ENCODE measurements around the gene OCA2.

Gene OCA2

DNA sequence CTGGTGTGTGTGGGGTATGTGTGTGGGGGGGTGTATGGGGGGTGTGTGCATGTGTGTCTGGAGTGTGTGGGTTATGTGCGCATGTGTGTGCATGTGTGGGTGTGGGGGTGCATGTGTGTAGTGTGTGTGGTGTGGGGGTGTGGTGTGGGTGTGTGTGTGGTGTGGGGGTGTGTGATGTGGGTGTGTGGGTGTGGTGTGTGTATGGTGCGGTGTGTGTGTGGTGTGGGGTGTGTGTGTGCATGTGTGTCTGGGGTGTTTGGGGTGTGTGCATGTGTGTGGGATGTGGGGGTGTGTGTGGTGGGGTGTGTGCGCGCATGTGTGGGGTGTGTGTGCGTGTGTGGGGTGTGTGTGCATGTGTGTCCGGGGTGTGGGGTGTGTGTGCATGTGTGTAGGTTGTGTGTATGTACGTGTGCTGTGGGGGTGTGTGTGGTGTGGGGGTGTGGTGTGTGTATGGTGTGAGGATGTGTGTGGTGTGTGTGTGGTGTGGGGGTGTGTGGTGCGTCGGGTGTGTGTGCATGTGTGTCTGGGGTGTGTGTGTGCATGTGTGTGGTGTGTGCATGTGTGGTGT lies 6.2 kb upstream of the OCA2 start:
- TF ChIP-seq RAD21 (IDR thresholded peaks at IDR 0.05; ENCODE audit: low read depth) (no peak), CREB1 (IDR thresholded peaks at IDR 0.05; ENCODE audit: low read depth) (no peak), NFIC (IDR thresholded peaks at IDR 0.05) (no peak), FOXM1 (IDR thresholded peaks at IDR 0.05; ENCODE audit: borderline replicate concordance, low read depth) (no peak), CEBPB (IDR thresholded peaks at IDR 0.05) (no peak), REST (IDR thresholded peaks at IDR 0.05; ENCODE audit: low read depth) (no peak), YY1 (IDR thresholded peaks at IDR 0.05; ENCODE audit: low read depth) (no peak), TAF1 (IDR thresholded peaks at IDR 0.05; ENCODE audit: low read depth) (no peak), ZBTB7A (IDR thresholded peaks at IDR 0.05; ENCODE audit: low read depth) (no peak), TCF12 (IDR thresholded peaks at IDR 0.05; ENCODE audit: low read depth) (no peak), EP300 (IDR thresholded peaks at IDR 0.05; ENCODE audit: borderline replicate concordance) (no peak), EGR1 (IDR thresholded peaks at IDR 0.05) (no peak), TEAD4 (IDR thresholded peaks at IDR 0.05) (no peak)
- TF ChIP-seq, protein P1, sequence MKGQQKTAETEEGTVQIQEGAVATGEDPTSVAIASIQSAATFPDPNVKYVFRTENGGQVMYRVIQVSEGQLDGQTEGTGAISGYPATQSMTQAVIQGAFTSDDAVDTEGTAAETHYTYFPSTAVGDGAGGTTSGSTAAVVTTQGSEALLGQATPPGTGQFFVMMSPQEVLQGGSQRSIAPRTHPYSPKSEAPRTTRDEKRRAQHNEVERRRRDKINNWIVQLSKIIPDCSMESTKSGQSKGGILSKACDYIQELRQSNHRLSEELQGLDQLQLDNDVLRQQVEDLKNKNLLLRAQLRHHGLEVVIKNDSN (IDR thresholded peaks at IDR 0.05), result no peak
- TF ChIP-seq, protein P2, sequence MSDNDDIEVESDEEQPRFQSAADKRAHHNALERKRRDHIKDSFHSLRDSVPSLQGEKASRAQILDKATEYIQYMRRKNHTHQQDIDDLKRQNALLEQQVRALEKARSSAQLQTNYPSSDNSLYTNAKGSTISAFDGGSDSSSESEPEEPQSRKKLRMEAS (IDR thresholded peaks at IDR 0.05), result no peak

GRCh38 chr15:28104326-28104725 lies 5.2 kb upstream of the OCA2 start:
- no peak for TF ChIP-seq CREB1 (IDR thresholded peaks at IDR 0.05; ENCODE audit: low read depth)

DNA sequence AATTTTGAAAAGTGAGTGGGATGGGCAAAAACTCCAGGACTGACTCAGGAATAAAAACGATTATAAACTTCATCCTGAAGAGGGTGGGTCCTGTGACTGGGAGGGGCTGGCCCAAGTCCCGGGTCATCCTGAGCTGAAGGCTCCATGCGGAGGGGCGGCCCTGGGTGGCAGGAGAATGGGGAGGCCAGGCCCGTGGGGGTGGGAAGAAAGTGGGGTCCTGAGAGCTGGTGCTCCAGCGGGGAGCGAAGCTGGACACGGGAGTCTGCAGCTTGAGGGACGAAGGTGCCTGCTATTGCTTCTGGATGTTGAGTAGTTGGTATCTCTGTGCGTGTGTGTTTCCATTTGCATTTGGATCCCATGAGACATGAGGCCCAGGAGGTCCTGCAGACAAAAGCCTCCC lies 4.7 kb upstream of the OCA2 start:
- TF ChIP-seq CEBPB (IDR thresholded peaks at IDR 0.05) (no peak), TCF12 (IDR thresholded peaks at IDR 0.05; ENCODE audit: low read depth) (no peak), NFIC (IDR thresholded peaks at IDR 0.05) (no peak), YY1 (IDR thresholded peaks at IDR 0.05; ENCODE audit: low read depth) (no peak), TEAD4 (IDR thresholded peaks at IDR 0.05) (no peak), ZBTB7A (IDR thresholded peaks at IDR 0.05; ENCODE audit: low read depth) (no peak), EP300 (IDR thresholded peaks at IDR 0.05; ENCODE audit: borderline replicate concordance) (no peak)
- TF ChIP-seq, protein P2 (IDR thresholded peaks at IDR 0.05), result no peak

- TF ChIP-seq ZBTB7A (IDR thresholded peaks at IDR 0.05; ENCODE audit: low read depth), result no peak
- TF ChIP-seq FOXM1 (IDR thresholded peaks at IDR 0.05; ENCODE audit: borderline replicate concordance, low read depth), result no peak
- no peak for TF ChIP-seq CEBPB (IDR thresholded peaks at IDR 0.05)
- TF ChIP-seq, protein P2 (IDR thresholded peaks at IDR 0.05), result no peak
- no peak for TF ChIP-seq CREB1 (IDR thresholded peaks at IDR 0.05; ENCODE audit: low read depth)
- TF ChIP-seq NFIC (IDR thresholded peaks at IDR 0.05), result no peak
These were observed 2.9 kb upstream of the OCA2 start for GRCh38 chr15:28101983-28102441.

DNA sequence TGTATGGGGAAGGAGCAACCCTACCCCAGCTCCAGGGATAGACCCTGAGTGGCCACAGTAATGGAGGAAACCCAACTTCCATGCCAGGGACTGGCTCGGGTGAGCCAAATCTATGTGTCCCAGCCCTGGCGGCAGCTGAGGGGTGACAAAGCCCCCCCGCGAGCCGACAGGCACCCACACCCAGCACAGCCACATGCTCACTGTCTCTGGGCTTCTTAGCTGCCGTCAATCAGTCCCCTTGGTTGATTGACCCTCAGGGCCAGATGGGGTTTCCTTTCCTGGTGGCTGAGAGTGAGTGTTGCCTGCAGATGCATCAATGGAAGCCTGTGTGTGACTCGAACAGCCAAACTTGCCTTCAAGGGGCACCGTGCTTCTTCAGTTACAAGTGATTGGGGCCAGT lies 2.1 kb upstream of the OCA2 start:
- TF ChIP-seq, protein P1 (IDR thresholded peaks at IDR 0.05), result no peak
- TF ChIP-seq TEAD4 (IDR thresholded peaks at IDR 0.05) (no peak), NFIC (IDR thresholded peaks at IDR 0.05) (no peak), ZBTB7A (IDR thresholded peaks at IDR 0.05; ENCODE audit: low read depth) (no peak)

DNA sequence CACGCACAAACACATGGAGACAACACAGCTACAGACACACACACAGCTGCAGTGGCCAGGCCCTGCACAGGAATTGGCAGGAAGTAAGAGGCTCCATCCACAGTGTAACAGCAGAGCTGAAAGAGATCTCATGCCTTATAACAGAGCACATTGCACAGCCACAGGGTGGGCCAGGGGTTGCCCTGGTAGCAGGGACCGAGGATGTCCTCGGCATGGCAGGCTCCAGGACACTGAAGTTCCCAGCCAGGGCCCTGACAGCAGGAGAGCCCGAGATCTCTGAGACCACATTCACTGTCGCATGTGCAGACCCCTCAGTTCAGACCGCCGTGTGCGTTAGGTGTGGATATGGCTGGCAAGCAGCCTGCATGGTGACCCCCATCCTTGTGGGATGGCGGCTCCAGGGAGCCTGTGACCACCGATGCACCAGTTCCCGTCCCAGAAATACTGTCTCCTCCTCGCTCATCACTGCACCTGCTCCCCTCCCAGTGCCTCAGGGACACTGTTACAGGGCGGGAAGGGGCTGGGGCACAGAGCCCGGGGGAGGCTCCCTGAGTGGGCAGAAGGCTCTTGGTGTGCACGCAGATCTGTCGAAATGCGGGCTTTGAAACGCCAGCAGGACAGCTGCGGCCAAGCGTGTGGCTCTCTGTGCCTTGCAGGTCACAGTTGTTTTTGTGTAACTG lies 1.5 kb upstream of the OCA2 start:
- TF ChIP-seq, protein P1 (IDR thresholded peaks at IDR 0.05), result no peak
- TF ChIP-seq EGR1 (IDR thresholded peaks at IDR 0.05) (no peak), REST (IDR thresholded peaks at IDR 0.05; ENCODE audit: low read depth) (no peak), CREB1 (IDR thresholded peaks at IDR 0.05; ENCODE audit: low read depth) (no peak)
